Fibroblast of skin of left biceps (primary cell): ENCODE measurements around the gene RAPGEF6.
"Not testable (repeated sequence)": the region's sequence is repeated elsewhere in the genome, so short reads cannot be mapped to it uniquely, and the experiment has no call there.

Experiments
- DNase-seq, 2 experiments: peaks; one replicate each; pipeline ENCODE4 v3.0.0-alpha.2; 2013; ENCODE audit warnings: low read depth in 2 of 2

Gene RAPGEF6, protein sequence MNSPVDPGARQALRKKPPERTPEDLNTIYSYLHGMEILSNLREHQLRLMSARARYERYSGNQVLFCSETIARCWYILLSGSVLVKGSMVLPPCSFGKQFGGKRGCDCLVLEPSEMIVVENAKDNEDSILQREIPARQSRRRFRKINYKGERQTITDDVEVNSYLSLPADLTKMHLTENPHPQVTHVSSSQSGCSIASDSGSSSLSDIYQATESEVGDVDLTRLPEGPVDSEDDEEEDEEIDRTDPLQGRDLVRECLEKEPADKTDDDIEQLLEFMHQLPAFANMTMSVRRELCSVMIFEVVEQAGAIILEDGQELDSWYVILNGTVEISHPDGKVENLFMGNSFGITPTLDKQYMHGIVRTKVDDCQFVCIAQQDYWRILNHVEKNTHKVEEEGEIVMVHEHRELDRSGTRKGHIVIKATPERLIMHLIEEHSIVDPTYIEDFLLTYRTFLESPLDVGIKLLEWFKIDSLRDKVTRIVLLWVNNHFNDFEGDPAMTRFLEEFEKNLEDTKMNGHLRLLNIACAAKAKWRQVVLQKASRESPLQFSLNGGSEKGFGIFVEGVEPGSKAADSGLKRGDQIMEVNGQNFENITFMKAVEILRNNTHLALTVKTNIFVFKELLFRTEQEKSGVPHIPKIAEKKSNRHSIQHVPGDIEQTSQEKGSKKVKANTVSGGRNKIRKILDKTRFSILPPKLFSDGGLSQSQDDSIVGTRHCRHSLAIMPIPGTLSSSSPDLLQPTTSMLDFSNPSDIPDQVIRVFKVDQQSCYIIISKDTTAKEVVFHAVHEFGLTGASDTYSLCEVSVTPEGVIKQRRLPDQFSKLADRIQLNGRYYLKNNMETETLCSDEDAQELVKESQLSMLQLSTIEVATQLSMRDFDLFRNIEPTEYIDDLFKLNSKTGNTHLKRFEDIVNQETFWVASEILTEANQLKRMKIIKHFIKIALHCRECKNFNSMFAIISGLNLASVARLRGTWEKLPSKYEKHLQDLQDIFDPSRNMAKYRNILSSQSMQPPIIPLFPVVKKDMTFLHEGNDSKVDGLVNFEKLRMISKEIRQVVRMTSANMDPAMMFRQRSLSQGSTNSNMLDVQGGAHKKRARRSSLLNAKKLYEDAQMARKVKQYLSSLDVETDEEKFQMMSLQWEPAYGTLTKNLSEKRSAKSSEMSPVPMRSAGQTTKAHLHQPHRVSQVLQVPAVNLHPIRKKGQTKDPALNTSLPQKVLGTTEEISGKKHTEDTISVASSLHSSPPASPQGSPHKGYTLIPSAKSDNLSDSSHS (N-terminal part only)

DNA sequence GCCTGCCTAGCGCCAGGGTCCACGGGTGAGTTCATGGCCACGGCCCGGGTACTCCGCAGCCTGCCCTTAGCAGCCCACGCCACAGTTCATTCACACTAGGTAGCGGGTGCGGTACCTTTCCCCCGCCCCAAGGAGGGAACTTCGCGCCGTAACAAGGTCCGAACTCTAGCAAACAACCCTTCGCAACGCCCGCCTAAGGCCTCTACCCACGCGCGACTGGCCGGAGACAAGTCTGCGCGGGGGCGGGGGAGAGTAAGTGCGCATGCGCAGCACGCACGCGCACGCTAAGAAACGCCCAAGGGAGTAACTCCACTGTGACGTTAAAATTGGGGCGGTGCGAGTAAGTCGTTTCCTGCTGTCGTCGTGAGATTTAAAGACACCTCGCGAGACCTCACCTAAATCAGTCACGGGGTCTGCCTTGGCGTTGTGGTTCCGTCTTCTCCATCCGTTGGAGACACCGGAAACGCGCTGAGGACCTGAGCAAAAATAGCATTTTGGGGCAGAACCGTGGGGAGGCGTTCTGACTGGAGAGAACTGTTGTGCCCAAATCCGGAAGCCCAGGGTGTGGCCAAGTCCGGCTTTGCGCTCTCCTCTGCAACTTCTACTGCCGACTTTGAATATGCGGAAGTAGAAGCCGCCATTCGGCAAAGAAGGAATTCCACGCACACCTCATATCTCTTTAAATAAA, at the start of gene RAPGEF6:
TSS of gene RAPGEF6 (minus strand) at position 234 of the 688 bp plus-strand sequence. CDS start at position 35, 199 bp downstream.
- peak; percentile 100 for DNase-seq

DNA sequence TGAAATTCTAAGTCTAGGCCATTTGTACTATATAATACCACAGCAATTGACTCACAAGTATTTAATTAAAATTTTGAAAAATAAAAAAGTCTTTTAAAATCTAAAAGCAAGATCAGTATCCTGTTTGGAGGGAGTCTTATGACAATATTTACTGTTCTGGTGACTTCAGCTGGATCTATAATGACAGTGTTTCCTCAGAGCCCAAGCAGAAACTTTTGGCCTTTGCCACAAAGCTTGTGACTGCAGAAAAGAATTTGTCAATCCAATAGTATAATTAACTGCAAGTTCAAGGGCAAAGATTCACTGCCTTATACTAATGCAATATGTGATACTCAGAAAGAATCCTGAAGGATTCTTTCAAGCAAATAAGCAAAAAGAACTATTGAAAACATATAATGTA, 49.6 kb upstream of the RAPGEF6 start:
- DNase-seq = no peak

DNA sequence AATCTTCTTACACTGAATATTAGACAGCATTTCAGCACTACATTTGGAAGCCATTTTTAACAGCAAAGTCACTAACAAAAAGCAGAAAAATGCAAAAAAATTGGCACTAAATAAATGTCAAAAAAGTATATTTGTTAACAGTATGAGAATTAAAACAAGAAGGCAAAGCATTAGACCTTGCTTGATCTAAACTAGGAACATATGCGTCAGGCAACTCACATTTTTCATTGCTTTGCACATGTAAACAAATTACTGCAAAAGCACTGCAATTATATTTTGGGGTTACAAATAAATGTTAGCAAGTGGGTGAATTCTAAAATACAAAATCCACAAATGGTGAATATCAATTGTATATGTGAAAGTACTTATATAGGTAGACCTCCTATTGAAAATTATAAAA, 49.0 kb upstream of the RAPGEF6 start:
- no peak for DNase-seq

DNA sequence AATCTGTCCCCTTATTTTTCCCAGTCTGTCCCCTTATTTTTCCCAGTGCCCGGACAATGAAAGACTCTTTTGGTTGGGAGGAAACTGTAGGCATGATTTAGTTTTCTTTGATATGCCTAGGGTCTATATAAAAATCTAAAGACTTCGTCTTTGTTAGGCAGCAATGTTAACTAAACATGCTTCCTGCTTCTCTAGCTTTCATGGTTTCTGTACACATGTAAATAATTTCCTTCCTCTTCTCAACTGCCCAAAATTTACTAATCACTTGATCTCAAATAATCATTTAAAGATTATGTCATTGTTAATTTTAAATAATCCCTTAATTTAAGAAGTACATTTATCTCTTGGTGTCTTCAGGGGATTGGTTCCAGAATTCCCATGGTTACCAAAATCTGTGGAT, 47.8 kb upstream of the RAPGEF6 start:
- DNase-seq = no peak

DNA sequence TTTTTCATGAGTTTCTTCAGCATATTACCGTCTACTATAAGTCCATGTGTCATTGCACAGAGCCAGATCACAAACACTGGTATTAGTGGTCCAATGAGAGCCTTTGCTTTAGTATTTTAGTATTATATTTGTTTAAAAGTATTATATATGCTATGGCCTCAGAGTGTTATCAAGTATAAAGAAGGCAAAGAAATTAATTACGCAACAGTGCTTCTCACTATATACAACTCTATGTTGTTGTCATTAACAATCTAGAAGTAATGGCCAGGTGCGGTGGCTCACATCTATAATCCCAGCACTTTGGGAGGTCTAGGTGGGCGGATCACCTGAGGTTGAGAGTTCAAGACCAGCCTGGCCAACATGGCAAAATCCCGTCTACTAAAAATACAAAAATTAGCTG, 47.1 kb upstream of the RAPGEF6 start:
- no peak for DNase-seq

DNA sequence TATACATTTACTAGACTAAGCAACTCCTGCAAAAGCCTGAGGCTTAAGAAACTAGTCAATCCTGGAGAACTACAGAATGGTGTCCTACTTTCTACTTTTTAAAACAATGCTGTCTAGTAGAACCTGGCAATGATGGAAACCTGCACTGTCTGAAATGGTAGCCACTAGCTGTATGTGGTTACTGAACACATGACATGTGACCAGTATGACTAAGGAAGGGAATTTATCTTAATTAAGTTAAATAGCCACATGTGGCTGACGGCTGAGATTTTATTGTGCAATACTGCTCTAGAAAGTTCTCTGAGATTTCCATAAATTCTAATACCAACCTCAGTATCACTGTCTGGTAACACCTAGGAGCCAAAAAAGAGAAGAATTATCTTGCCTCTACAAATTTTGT, 44.9 kb upstream of the RAPGEF6 start:
- peak; percentile 55 to 70 for DNase-seq

DNA sequence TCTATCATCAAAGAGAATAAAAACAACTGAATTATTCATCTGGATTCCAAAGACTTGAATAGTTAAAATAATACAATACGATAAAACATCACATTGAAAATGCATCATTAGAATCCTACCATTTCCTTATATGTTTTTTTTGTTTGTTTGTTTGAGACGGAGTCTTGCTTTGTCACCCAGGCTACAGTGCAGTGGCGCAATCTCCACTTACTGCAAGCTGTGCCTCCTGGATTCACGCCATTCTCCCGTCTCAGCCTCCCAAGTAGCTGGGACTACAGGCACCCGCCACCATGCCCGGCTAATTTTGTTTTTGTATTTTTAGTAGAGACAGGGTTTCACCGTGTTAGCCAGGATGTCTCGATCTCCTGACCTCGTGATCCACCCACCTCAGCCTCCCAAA, 43.2 kb upstream of the RAPGEF6 start:
- not testable (repeated sequence) for DNase-seq

DNA sequence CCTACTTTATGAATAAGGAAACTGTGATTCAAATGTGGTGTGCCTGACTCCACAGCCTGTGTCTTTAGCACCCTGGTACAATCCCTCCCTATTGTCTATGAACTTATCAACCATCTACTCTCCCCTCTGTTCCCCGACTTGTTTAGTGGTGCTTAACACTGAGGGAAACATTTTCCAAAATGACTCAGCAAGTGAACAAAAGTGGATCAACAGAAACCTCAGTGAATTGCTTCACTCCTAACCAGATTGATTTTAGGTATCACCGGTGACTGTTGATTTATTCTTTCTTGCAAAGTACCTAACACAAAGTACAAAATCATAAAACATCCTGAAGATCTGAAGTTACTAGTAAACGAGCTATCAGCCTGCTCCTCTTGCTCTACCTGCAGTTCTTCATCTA, 42.1 kb upstream of the RAPGEF6 start:
- no peak for DNase-seq

DNA sequence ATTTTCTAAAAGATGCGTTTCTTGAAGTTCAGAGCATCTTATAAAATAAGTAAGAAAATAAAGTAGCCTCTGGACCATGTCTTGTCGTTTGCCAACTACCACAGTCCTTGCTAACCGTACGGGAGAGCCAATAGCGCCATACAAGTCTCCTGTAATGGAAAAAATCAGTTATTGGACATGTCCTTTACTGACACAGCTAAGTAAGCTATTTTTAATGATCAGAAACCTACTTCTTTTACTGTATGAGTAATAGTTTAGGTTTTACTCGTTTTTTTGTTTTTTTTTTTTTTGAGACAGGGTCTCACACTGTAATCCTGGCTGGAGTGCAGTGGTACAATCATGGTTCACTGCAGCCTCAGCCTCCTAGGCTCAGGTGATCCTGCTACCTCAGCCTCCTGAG, 37.7 kb upstream of the RAPGEF6 start:
- no peak for DNase-seq

DNA sequence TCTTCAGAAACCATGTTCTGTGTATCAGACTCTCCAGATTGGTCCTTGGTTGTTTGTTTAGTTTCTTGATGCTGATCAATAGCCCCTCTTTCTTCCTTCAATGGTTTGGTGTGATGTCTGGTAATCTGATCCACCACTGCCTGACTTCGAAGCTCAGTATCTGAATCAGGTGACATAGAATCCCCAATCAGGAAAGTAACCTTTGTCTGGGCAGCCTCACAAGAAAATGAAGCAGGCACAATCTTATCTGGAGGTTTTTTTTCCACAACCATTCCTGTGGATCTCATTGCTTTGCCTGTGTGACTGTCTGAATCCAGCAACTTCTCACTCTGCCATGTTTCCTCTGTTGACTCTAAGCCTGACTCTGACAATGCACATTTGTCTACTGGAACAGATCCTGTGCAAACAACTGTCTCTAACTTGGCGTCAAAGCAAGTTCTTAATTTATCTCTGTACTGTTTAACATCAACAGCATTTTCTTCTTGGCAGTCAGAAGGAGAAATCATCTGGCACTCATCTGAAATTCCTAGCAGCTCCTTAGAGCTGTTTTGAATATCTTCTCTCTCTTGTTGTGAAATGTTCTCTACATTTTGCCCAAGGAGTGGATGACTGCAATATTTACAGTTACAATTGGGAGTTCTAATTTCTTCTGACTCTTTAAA, 37.1 kb upstream of the RAPGEF6 start:
- DNase-seq = peak; percentile 85 to 87

DNA sequence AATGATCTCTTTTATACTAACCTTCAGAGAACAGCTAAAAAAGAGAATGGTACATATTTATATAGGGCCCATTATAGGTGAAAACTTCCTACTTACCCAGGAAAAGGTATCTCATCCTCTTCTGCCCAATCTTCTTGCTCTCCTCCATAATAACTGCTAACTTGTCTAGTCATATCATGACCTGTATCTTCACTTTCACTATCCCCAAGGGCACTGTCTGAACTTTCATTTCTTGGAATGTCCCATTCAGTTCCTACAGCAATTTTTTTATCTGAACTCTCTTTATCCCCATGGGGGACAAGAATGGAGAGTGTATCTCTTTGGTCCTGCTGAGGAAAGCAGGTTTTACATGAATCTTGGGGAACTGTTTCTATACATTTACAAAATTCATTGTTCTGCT, 36.4 kb upstream of the RAPGEF6 start:
- no peak for DNase-seq

DNA sequence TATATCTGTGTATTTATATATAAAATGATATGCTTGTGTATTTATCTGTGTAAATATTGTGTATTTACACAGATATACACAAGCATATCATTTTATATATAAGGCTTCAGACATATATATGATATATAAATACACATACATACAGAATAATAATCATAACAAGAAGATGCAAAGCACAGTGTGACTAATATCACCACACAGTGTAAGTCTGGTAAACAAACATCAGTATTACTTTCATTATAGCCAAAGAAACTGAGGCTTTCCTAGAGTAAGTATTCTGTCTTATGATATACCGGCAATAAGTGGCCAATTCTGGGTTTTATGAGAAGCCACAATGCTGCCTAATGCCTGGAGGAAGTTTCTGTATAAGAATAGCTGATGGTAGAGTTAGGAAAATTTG, 29.9 kb upstream of the RAPGEF6 start:
- no peak for DNase-seq

DNA sequence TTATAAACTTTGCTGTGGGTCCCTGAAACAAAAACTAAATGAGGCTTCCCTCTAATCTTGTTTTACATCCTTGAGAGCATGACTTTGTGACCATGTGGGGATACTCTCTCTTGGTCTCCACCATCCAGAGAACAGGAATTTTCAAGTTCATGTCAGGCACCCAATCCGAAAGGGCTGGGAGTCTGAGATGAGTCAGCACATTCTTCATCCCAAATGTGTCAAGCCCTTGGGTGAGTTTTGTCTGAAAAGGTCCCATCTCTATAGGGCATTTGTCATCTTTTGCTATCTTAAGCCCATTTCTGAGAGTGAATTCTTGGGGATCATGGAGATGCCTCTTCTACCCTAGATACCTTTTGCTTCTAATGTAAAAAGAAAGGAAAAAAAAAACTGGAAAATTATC, 26.9 kb upstream of the RAPGEF6 start:
- DNase-seq = no peak

DNA sequence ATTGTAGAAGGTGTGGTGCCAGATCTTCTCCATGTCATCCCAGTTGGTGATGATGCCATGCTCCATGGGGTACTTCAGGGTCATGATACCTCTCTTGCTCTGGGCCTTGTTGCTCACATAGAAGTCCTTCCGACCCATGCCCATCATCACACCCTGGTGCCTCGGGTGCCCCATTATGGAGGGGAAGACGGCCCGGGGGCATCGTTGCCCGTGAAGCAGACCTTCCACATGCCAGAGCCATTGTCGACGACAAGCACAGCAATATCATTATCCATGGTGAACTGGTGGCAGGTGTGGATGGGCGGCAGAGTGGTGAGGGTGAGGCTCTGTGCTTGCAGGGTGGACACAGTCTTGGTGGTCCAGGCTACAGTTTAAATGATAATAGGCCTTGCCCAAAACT, 24.8 kb upstream of the RAPGEF6 start:
- DNase-seq = no peak

DNA sequence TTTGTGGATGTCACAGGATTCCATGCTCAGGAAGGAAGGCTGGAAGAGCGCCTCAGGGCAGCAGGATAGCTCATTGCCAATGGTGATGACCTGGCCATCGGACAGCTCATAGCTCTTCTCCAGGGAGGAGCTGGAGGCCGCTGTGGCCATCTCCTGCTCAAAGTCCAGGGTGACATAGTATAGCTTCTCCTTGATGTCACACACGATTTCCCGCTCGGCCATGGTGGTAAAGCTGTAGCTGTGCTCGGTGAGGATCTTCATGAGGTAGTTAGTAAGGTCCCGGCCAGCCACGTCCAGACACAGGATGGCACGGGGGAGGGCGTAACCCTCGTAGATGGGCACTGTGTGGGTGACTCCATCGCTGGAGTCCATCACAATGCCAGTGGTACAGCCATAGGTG, 24.3 kb upstream of the RAPGEF6 start:
- no peak for DNase-seq

DNA sequence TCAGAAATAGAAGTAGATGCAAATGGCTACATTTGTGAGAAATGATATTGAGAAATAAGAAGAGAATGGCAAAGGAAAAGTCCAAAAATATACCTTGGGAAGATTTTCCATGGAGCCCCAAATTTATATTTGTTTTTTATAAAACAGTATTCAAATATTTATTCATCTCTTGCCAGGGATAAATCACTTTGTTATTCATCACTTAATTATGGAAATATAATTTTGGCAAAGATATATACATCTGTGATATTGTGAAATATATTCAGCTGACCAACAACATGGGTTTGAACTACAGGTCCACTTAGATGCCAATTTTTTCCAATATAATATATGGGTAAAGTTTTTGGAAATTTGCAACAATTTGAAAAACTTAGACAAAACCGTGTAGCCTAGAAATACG, 19.7 kb upstream of the RAPGEF6 start:
- DNase-seq = no peak

DNA sequence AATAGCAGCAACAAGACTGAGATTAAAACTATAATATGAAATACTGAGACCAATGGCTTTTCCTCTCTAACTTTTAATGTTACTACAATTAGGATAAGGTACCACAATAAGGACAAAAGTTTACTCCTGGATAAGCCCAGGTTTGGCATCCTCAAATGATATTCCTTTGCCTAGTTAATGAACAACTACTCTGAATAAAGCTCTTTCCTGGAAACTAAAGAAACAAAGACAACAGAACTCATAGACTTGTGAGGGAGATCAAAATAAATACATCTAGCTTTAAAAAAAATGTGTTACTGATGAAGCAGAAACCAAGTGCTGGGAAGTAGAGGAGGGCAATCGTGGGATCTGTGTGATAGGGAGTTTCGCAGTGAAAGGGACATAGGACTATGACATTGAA, 19.3 kb upstream of the RAPGEF6 start:
- no peak for DNase-seq

DNA sequence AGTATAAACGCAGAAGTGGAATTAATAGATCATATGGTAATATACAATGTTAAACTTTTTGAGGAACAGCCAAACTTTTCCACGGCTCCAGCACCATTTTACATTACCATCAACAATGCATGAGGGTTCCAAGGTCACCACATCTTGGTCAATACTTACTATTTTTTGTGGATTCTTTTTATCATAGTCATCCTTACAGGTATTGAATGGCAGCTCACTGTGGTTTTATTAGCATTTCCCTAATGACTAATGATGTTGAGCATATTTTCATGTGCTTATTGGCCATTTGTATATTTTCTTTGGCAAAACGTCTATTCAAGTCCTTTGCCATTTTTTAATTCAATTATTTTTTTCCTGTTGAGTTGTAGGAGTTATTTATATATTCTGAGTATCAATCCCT, 14.1 kb upstream of the RAPGEF6 start:
- DNase-seq = peak in 1 of 2 experiments; percentile 17

DNA sequence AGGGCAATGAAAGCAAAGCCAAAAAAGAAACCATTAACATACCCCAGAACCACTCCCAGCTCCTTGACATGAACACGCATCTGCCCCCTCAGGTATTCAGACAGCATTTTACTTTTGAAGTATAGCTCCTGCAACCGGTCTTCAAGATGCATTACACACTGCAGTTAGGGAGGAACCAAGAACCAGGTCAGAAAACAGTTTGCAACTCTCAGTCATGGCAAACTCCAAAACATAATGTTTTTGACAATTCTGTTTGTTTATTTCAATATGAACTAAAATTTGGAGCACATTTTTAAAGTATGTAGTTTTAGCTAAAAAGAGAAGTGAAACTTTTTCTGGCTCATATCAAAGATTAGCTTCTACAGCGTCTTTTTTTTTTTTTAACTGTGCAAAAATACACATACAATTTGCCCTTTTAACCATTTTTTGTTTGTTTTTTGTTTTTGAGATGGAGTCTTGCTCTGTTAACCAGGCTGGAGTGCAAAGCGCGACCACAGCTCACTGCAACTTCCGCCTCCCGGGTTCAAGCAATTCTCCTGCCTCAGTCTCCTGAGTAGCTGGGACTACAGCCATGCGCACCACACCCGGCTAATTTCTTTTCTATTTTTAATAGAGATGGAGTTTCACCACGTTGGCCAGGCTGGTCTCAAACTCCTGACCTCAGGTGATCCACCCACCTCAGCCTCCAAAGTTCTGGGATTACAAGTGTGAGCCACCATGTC, 12.2 kb upstream of the RAPGEF6 start:
- no peak for DNase-seq

DNA sequence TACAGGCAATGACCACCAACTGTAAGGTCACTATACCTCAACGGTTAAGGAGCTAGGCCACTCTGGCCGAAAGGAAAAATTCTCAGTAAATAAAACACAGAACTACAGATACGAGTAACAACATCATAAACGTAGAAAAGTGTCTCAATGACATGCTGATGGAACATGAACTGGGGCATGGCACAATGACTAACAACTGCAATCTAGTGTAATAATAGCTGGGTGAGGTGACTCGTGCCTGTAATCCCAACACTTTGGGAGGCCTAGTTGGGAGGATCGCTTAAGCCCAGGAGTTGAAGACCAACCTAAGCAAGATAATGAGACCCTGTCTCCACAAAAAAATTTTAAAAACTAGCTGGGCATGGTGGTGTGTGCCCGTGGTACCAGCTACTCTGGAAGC, 9.8 kb upstream of the RAPGEF6 start:
- no peak for DNase-seq
